ENCODE results near the gene H6PD. TPM values are rescaled to one million over a fixed set of nuclear protein-coding genes. Genes with fewer than 3 reads are reported as not detected.

H6PD gene
- total RNA-seq, 2 experiments from 2014 or later, result 7.5 to 7.8 TPM

DNA sequence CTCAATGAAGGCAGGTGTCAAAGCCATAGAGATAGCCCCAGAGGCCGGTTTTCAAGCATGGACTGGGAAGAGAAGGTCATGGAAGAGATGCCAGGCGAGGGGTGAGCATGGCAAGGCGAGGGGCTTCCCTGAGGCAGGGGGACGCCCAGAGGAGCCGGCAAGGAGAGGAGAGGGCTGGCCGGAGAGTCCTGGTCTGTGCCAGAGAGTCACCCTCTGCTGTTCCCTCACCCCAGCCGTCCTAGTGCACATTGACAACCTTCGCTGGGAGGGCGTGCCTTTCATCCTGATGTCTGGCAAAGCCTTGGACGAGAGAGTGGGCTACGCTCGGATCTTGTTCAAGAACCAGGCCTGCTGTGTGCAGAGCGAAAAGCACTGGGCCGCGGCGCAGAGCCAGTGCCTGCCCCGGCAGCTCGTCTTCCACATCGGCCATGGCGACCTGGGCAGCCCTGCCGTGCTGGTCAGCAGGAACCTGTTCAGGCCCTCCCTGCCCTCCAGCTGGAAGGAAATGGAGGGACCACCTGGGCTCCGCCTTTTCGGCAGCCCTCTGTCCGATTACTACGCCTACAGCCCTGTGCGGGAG lies 28.8 kb downstream of the H6PD start:
- ATAC-seq, result no peak
- TF ChIP-seq, protein P1, sequence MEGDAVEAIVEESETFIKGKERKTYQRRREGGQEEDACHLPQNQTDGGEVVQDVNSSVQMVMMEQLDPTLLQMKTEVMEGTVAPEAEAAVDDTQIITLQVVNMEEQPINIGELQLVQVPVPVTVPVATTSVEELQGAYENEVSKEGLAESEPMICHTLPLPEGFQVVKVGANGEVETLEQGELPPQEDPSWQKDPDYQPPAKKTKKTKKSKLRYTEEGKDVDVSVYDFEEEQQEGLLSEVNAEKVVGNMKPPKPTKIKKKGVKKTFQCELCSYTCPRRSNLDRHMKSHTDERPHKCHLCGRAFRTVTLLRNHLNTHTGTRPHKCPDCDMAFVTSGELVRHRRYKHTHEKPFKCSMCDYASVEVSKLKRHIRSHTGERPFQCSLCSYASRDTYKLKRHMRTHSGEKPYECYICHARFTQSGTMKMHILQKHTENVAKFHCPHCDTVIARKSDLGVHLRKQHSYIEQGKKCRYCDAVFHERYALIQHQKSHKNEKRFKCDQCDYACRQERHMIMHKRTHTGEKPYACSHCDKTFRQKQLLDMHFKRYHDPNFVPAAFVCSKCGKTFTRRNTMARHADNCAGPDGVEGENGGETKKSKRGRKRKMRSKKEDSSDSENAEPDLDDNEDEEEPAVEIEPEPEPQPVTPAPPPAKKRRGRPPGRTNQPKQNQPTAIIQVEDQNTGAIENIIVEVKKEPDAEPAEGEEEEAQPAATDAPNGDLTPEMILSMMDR (IDR thresholded peaks at IDR 0.05), result no peak

DNA sequence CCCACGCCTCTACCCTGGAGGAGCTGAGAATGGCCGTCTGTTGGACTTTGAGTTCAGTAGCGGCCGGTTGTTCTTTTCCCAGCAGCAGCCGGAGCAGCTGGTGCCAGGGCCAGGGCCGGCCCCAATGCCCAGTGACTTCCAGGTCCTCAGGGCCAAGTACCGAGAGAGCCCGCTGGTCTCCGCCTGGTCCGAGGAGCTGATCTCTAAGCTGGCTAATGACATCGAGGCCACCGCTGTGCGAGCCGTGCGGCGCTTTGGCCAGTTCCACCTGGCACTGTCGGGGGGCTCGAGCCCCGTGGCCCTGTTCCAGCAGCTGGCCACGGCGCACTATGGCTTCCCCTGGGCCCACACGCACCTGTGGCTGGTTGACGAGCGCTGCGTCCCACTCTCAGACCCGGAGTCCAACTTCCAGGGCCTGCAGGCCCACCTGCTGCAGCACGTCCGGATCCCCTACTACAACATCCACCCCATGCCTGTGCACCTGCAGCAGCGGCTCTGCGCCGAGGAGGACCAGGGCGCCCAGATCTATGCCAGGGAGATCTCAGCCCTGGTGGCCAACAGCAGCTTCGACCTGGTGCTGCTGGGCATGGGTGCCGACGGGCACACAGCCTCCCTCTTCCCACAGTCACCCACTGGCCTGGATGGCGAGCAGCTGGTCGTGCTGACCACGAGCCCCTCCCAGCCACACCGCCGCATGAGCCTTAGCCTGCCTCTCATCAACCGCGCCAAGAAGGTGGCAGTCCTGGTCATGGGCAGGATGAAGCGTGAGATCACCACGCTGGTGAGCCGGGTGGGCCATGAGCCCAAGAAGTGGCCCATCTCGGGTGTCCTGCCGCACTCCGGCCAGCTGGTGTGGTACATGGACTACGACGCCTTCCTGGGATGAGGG lies 29.7 kb downstream of the H6PD start:
- Mint-ChIP-seq H3K27ac (no peak overlapping the region), H3K36me3 (ENCODE audit: low read depth) (peaks cover 13% of the 10 kb centered on the region), H3K4me3 (no peak overlapping the region), H3K4me1 (ENCODE audit: low read depth) (peaks cover 6% of the 10 kb centered on the region), H3K9me3 (peaks cover 13% of the 10 kb centered on the region), H3K27me3 (no peaks in the 10 kb centered on the region)
- CTCF ChIA-PET, result no interaction called here
- POLR2A ChIA-PET, result no interaction called here
- ATAC-seq (no peak), DNase-seq (no peak)
- TF ChIP-seq, protein P1 (IDR thresholded peaks at IDR 0.05), result no peak
- intact Hi-C loops (cut with micrococcal nuclease), result no loop called here

More for the DNA sequence above, 28.8 kb downstream of the H6PD start:
- ChIA-PET POLR2A (no interaction called here), CTCF (interaction anchor here (0.7 kb wide), 1 partner anchor 192 kb away, joined by 3 read pairs; no protein-coding TSS in a partner anchor)
- H3K4me1 Mint-ChIP-seq (ENCODE audit: low read depth), result peaks cover 10% of the 10 kb centered on the region
- DNase-seq, result no peak
- no peak overlapping the region for H3K27ac Mint-ChIP-seq
- no peak overlapping the region for H3K4me3 Mint-ChIP-seq
- intact Hi-C loops (cut with micrococcal nuclease), result no loop called here
- H3K9me3 Mint-ChIP-seq, result peaks cover 19% of the 10 kb centered on the region
- no peaks in the 10 kb centered on the region for H3K27me3 Mint-ChIP-seq
- H3K36me3 Mint-ChIP-seq (ENCODE audit: low read depth), result peaks cover 16% of the 10 kb centered on the region

DNA sequence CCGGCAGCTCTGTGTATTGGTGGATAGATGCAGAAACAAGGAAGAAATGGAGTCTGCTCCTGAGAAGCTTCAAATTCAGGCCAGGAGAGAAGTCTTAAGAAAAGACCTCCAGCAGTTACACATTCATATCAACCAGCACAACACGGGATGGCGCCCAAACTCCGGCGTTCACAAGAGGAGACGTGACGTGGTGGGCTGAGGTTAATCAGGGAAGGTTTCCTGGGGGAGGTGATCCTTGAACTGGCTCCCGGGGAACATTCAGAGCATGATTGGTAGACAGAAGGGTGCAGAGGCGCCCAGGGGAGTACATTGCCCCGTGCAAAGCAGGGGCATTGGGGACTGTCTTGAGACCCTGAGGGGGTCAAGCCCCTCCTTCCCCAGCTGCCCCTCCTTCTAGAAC lies 30.5 kb downstream of the H6PD start:
- Mint-ChIP-seq H3K27me3 (no peaks in the 10 kb centered on the region), H3K9me3 (peaks cover 5% of the 10 kb centered on the region), H3K4me3 (no peak overlapping the region), H3K4me1 (ENCODE audit: low read depth) (peaks cover 2% of the 10 kb centered on the region), H3K27ac (no peak overlapping the region), H3K36me3 (ENCODE audit: low read depth) (peaks cover 6% of the 10 kb centered on the region)
- DNase-seq (no peak), ATAC-seq (no peak)
- CTCF ChIA-PET, result interaction anchor here (1.0 to 1.3 kb wide), 4 partner anchors 15 to 226 kb away, joined by 3 to 5 read pairs (median 4); no protein-coding TSS in a partner anchor
- POLR2A ChIA-PET, result no interaction called here
- intact Hi-C loops (cut with micrococcal nuclease), result loop anchor here (5.0 kb wide), 2 partner anchors 192 to 227 kb away; no protein-coding TSS in a partner anchor
- TF ChIP-seq, protein P1 (IDR thresholded peaks at IDR 0.05), result no peak

DNA sequence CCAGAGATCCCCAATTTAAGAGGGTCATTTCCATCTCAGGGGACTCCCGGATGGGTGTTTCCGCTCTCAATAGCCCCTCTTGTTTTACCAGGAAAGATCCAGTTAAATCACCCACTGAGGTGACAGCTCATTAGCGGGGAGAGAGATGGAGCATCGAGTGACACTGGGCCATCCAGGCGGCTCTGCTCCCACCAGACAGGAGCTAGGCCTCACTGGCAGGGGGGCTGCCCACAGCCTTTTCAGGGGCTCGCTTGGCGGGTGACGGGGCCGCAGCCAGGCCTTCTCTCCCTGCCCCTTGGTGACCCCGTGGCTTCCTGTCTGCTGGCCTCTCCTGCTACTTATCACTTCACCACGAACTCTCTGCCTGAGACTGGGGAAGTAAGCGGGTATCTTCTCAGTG lies 31.4 kb downstream of the H6PD start:
- no peak overlapping the region for H3K27ac Mint-ChIP-seq
- no peaks in the 10 kb centered on the region for H3K9me3 Mint-ChIP-seq
- no peaks in the 10 kb centered on the region for H3K4me1 Mint-ChIP-seq (ENCODE audit: low read depth)
- ChIA-PET CTCF (interaction anchor here (1.0 to 1.4 kb wide), 5 partner anchors 16 to 273 kb away, joined by 3 to 5 read pairs (median 4); partner anchors contain the start of gene SLC25A33), POLR2A (no interaction called here)
- DNase-seq (no peak), ATAC-seq (no peak)
- H3K4me3 Mint-ChIP-seq, result no peak overlapping the region
- intact Hi-C loops (cut with micrococcal nuclease), result loop anchor here (5.0 kb wide), 2 partner anchors 191 to 226 kb away; no protein-coding TSS in a partner anchor
- TF ChIP-seq, protein P1 (IDR thresholded peaks at IDR 0.05), result no peak
- H3K36me3 Mint-ChIP-seq (ENCODE audit: low read depth), result no peaks in the 10 kb centered on the region
- no peaks in the 10 kb centered on the region for H3K27me3 Mint-ChIP-seq
